Activated B cell treated with CpG ODN at 0.5 μM for 24 hours (primary cell): Measurements from ENCODE around the gene CCDC7. TPM values are rescaled to one million over a fixed set of nuclear protein-coding genes. Genes with fewer than 3 reads are reported as not detected.
"Not testable (repeated sequence)": the region's sequence is repeated elsewhere in the genome, so short reads cannot be mapped to it uniquely, and the experiment has no call there.

ENCODE experiments used
- ATAC-seq: fragments of 200-7000 bp; cut with Tn5 transposase; one replicate; pipeline ENCODE4 v1.10.0; 2021; ENCODE audit warnings: low read depth, mild to moderate bottlenecking, moderate library complexity
- CTCF ChIA-PET: fragments of 350-600 bp; sonication (Branson Sonifier 250); formaldehyde crosslinking; loops from one replicate; lab custom pipeline; 2021; ENCODE audit warnings: antibody characterized with exemption; lab: Charles Lee
- POLR2A ChIA-PET: fragments of 350-600 bp; sonication (Branson Sonifier 250); formaldehyde crosslinking; loops from one replicate; lab custom pipeline; 2021; ENCODE audit warnings: antibody characterized with exemption; lab: Charles Lee
- DNase-seq: peaks from one replicate; pipeline ENCODE4 v3.0.0; 2022
- H3K27ac Mint-ChIP-seq: one replicate; pipeline ENCODE4 v1.8.0; 2020; ENCODE audit warnings: mixed read lengths
- H3K27me3 Mint-ChIP-seq: one replicate; pipeline ENCODE4 v1.8.0; 2021; ENCODE audit warnings: mixed read lengths
- H3K36me3 Mint-ChIP-seq: one replicate; pipeline ENCODE4 v1.8.0; 2021; ENCODE audit warnings: low read depth, mixed read lengths
- H3K4me1 Mint-ChIP-seq: one replicate; pipeline ENCODE4 v1.8.0; 2021; ENCODE audit warnings: mixed read lengths
- H3K4me3 Mint-ChIP-seq: one replicate; pipeline ENCODE4 v1.8.0; 2020; ENCODE audit warnings: mild to moderate bottlenecking, mixed read lengths
- H3K9me3 Mint-ChIP-seq: one replicate; pipeline ENCODE4 v1.8.0; 2020; ENCODE audit warnings: mixed read lengths
- CTCF ChIP-seq: fragments of 200-600 bp; IDR thresholded peaks from one replicate; pipeline ENCODE4 v1.8.0; 2022; ENCODE audit warnings: antibody characterized with exemption, mild to moderate bottlenecking
- intact Hi-C: fragments of 100-400 bp; cut with micrococcal nuclease; formaldehyde crosslinking; loops from one replicate; pipeline ENCODE4 v1.15.1; 2024
- total RNA-seq: library from RNA; stranded (reverse); gene quantifications from 2 replicates; pipeline ENCODE4 v1.2.3, GENCODE V29; 2022

Gene CCDC7
- total RNA-seq, 1 donor from 2014 or later, result 20.0 TPM

DNA sequence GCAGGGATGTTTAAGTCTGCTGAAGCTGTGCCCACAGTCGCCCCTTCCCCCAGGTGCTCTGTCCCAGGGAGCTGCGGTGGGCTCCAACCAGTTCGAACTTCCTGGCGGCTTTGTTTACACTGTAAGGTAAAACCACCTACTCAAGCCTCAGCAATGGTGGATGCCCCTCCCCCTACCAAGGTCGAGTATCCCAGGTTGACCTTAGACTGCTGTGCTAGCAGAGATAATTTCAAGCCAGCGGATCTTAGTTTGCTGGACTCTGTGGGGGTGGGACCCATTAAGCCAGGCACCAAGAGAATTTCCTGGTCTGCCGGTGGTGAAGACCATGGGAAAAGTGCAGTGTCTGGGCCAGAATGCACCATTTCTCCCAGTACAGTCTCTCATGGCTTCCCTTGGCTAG, 56.0 kb downstream of the CCDC7 start:
- no peaks in the 10 kb centered on the region for H3K4me1 Mint-ChIP-seq
- H3K9me3 Mint-ChIP-seq, result peaks cover 9% of the 10 kb centered on the region
- ChIA-PET POLR2A (no interaction called here), CTCF (no interaction called here)
- intact Hi-C loops, result no loop called here
- ATAC-seq (no peak), DNase-seq (no peak)
- no peaks in the 10 kb centered on the region for H3K27me3 Mint-ChIP-seq
- H3K4me3 Mint-ChIP-seq, result no peak overlapping the region
- no peak for TF ChIP-seq CTCF
- no peak overlapping the region for H3K27ac Mint-ChIP-seq
- H3K36me3 Mint-ChIP-seq, result peaks cover 54% of the 10 kb centered on the region

GRCh38 chr10:32505762-32506420, 60.0 kb downstream of the CCDC7 start:
- intact Hi-C loops, POLR2A ChIA-PET, H3K4me1 Mint-ChIP-seq, H3K27me3 Mint-ChIP-seq, DNase-seq, CTCF ChIA-PET, H3K4me3 Mint-ChIP-seq, ATAC-seq, H3K9me3 Mint-ChIP-seq, H3K27ac Mint-ChIP-seq: not testable (repeated sequence)
- H3K36me3 Mint-ChIP-seq, result peaks cover 47% of the 10 kb centered on the region

DNA sequence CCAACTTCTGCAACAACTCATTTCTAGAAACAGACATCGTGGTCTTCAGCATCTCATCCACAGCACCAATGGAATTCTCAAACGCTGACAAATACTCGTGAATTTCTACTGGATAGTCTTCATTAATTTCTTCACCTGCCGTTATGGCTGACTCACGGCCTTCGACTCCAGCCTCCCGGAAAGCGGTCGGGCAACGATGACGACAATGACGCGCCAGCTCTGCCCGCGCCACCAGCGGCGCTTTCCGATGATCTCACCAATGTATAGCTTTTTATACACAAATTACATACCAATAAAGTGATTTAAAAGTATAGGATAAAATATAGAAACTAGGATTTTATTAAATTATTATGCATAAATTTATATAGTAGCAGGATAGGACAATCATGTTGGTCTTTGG, 65.7 kb downstream of the CCDC7 start:
- TF ChIP-seq CTCF, result no peak
- Mint-ChIP-seq H3K27ac (no peak overlapping the region), H3K4me1 (no peaks in the 10 kb centered on the region), H3K9me3 (no peaks in the 10 kb centered on the region), H3K36me3 (peaks cover 14% of the 10 kb centered on the region), H3K27me3 (no peaks in the 10 kb centered on the region), H3K4me3 (no peak overlapping the region)
- intact Hi-C loops, result no loop called here
- ChIA-PET POLR2A (interaction anchor here (0.8 kb wide), 1 partner anchor 66 kb away, joined by 3 read pairs; no protein-coding TSS in a partner anchor), CTCF (no interaction called here)
- DNase-seq (no peak), ATAC-seq (no peak)

DNA sequence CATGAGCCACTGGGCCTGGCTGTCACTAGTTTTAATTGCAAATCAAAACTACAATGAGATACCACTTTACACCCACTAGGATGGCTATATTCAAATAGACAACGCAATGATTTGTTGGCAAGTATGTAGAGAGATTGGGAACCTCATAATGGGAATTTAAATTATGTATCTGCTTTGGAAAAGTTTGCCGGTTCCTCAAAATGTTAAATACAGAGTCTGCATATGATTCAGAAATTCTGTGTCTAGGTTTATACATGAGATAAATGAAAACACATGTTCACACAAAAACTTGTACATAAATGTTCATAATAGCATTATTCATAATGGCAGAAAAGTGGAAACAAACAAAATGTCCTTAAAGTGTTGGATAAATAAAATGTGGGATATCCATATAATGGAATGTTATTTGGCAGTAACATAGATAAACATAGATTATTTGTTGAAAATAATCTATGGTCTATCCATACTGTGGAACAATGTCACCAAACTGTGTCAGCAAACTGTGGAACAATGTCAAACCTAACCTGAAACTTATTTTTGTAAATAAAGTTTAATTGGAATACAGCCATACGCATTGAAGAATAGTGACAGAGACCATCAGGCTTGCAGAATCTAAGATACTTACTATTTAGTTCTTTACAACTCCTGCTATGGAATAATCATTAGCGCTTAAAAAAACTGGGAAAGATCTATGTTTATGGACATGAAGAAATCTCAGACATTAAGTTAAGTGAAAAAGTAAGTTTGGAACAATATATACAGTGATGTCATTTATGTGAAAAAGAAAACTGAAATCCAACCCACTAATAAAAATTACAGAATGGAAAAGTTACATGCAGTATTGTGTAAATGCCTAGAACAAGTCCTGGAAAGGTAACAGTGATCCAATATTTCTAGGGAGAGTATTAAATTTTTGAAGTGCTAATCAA, 70.9 kb downstream of the CCDC7 start:
- TF ChIP-seq CTCF, result no peak
- ATAC-seq (no peak), DNase-seq (no peak)
- Mint-ChIP-seq H3K9me3 (peaks cover 9% of the 10 kb centered on the region), H3K27me3 (no peaks in the 10 kb centered on the region), H3K4me3 (no peak overlapping the region), H3K4me1 (no peaks in the 10 kb centered on the region), H3K27ac (no peak overlapping the region), H3K36me3 (peaks cover 8% of the 10 kb centered on the region)
- ChIA-PET CTCF (no interaction called here), POLR2A (no interaction called here)
- intact Hi-C loops, result no loop called here

- CTCF ChIA-PET, result no interaction called here
- intact Hi-C loops, result no loop called here
- no peaks in the 10 kb centered on the region for H3K27me3 Mint-ChIP-seq
- peaks cover 27% of the 10 kb centered on the region for H3K36me3 Mint-ChIP-seq
- DNase-seq (no peak), ATAC-seq (no peak)
- H3K4me3 Mint-ChIP-seq, result no peak overlapping the region
- no peak for TF ChIP-seq CTCF
- H3K27ac Mint-ChIP-seq, result no peak overlapping the region
- H3K4me1 Mint-ChIP-seq, result no peaks in the 10 kb centered on the region
- POLR2A ChIA-PET, result no interaction called here
- peaks cover 17% of the 10 kb centered on the region for H3K9me3 Mint-ChIP-seq
Observed at GRCh38 chr10:32530231-32530630, 84.3 kb downstream of the CCDC7 start.
